Astrocyte (in vitro differentiated cells and primary cell): ENCODE measurements around the gene ASB15. TPM values are rescaled to one million over a fixed set of nuclear protein-coding genes. Genes with fewer than 3 reads are reported as not detected.

Experiments used
- DNase-seq: peaks from one replicate; pipeline ENCODE4 v3.0.0-alpha.2; 2010; ENCODE audit warnings: low read depth
- FAIRE-seq: peaks from 2 replicates; lab custom pipeline; 2011; peaks lifted over from hg19 to GRCh38; lab: Jason Lieb, UNC
- H2AFZ ChIP-seq: 2 replicates; pipeline ENCODE4 v1.6.0; 2012; ENCODE audit warnings: low read depth, low read length, inconsistent platforms
- H3K27ac ChIP-seq: 2 replicates; pipeline ENCODE4 v1.5.1; 2011; ENCODE audit warnings: low read depth, low read length, inconsistent platforms
- H3K27me3 ChIP-seq: 2 replicates; pipeline ENCODE4 v1.6.0; 2011; ENCODE audit warnings: low read length, inconsistent platforms; ENCODE audit not compliant: insufficient read depth
- H3K36me3 ChIP-seq: 2 replicates; pipeline ENCODE4 v1.5.1; 2011; ENCODE audit warnings: low read length, inconsistent platforms; ENCODE audit not compliant: insufficient read depth
- H3K4me1 ChIP-seq: 2 replicates; pipeline ENCODE4 v1.5.1; 2011; ENCODE audit warnings: low read length, inconsistent platforms; ENCODE audit not compliant: insufficient read depth
- H3K4me2 ChIP-seq: 2 replicates; pipeline ENCODE4 v1.6.0; 2012; ENCODE audit warnings: low read length, inconsistent platforms
- H3K4me3 ChIP-seq: 2 replicates; pipeline ENCODE4 v1.5.1; 2011; ENCODE audit warnings: low read depth, mild to moderate bottlenecking, low read length, inconsistent platforms; ENCODE audit not compliant: insufficient read depth
- H3K79me2 ChIP-seq: 2 replicates; pipeline ENCODE4 v1.6.0; 2012; ENCODE audit warnings: mild to moderate bottlenecking, low read length, inconsistent platforms; ENCODE audit not compliant: insufficient read depth
- H3K9ac ChIP-seq: 2 replicates; pipeline ENCODE4 v1.6.0; 2012; ENCODE audit warnings: mild to moderate bottlenecking, low read length, inconsistent platforms
- H3K9me3 ChIP-seq: 2 replicates; pipeline ENCODE4 v1.5.1; 2012; ENCODE audit warnings: low read depth, mild to moderate bottlenecking, low read length, inconsistent platforms; ENCODE audit not compliant: insufficient read depth
- H4K20me1 ChIP-seq: 2 replicates; pipeline ENCODE4 v1.6.0; 2012; ENCODE audit warnings: low read length, inconsistent platforms; ENCODE audit not compliant: insufficient read depth
- H3K27ac Mint-ChIP-seq: one replicate; pipeline ENCODE4 v1.8.0; 2021; ENCODE audit warnings: mild to moderate bottlenecking, mixed read lengths; ENCODE audit not compliant: unreplicated experiment
- H3K27me3 Mint-ChIP-seq: one replicate; pipeline ENCODE4 v1.8.0; 2021; ENCODE audit warnings: low read depth, mixed read lengths; ENCODE audit not compliant: unreplicated experiment
- H3K36me3 Mint-ChIP-seq: one replicate; pipeline ENCODE4 v1.8.0; 2021; ENCODE audit warnings: low read depth, mixed read lengths; ENCODE audit not compliant: unreplicated experiment
- H3K4me1 Mint-ChIP-seq: one replicate; pipeline ENCODE4 v1.8.0; 2021; ENCODE audit warnings: low read depth, mixed read lengths; ENCODE audit not compliant: unreplicated experiment
- H3K4me3 Mint-ChIP-seq: one replicate; pipeline ENCODE4 v1.8.0; 2021; ENCODE audit warnings: mild to moderate bottlenecking, moderate library complexity, mixed read lengths; ENCODE audit not compliant: unreplicated experiment
- H3K9me3 Mint-ChIP-seq: one replicate; pipeline ENCODE4 v1.8.0; 2021; ENCODE audit warnings: mild to moderate bottlenecking, mixed read lengths; ENCODE audit not compliant: unreplicated experiment
- CTCF ChIP-seq: IDR thresholded peaks from 2 replicates; pipeline ENCODE4 v1.5.1; 2011; ENCODE audit warnings: low read depth, mild to moderate bottlenecking, inconsistent platforms, low read length, moderate library complexity; ENCODE audit not compliant: insufficient read depth
- EZH2 ChIP-seq: IDR thresholded peaks from 2 replicates; pipeline ENCODE4 v1.6.1; 2012; ENCODE audit warnings: mild to moderate bottlenecking, low read length, inconsistent platforms; ENCODE audit not compliant: insufficient read depth
- total RNA-seq: library from RNA; stranded (reverse); gene quantifications from 2 replicates; pipeline ENCODE4 v1.2.1, GENCODE V29; 2021

Gene ASB15
- total RNA-seq, 1 donor from 2014 or later: not detected

DNA sequence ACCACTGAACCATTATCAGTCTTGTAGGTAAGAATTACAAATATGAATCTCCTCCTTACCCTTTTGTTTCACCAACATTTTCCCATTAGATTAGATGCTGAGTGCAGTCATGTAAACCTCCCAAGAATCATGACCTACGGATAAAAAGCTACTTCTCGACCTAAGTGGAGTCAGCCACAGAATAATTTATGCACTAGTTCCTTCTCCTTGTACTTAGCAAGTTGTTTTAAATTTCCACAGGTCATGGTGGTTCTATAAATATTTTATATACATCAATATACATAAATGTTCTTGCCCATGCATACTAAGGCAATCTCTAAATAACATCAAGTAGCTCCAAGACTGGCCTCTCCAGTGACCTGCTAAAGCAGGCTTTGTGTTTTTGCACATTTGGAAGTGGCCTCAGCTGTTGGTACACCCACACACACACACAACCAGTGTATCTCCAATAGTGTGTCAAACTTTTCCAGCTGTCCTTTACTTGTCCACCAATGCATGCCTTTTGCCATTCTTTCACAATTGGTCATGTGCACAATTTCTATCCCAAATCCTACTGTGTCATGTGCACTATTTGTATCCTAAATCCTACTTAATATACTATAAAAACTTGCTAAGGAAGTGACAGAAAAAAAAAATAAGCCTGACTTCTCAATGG is 75.6 kb downstream of the ASB15 start:
- Histone ChIP-seq H3K36me3 (no peaks in the 10 kb centered on the region), H3K79me2 (no peaks in the 10 kb centered on the region), H3K4me1 (peaks cover 9% of the 10 kb centered on the region), H3K4me2 (no peak overlapping the region), H3K27me3 (no peaks in the 10 kb centered on the region), H3K4me3 (no peak overlapping the region), H3K27ac (no peak overlapping the region), H3K9ac (no peak overlapping the region), H3K9me3 (no peaks in the 10 kb centered on the region), H4K20me1 (no peaks in the 10 kb centered on the region), H2AFZ (no peak overlapping the region)
- H3K9me3 Mint-ChIP-seq: no peaks in the 10 kb centered on the region
- FAIRE-seq (no peak), DNase-seq (no peak)
- H3K36me3 Mint-ChIP-seq: peaks cover 1% of the 10 kb centered on the region
- H3K4me1 Mint-ChIP-seq: peaks cover 10% of the 10 kb centered on the region
- no peak overlapping the region for H3K27ac Mint-ChIP-seq
- H3K4me3 Mint-ChIP-seq: no peak overlapping the region
- TF ChIP-seq EZH2 (no peak), CTCF (no peak)
- no peaks in the 10 kb centered on the region for H3K27me3 Mint-ChIP-seq

DNA sequence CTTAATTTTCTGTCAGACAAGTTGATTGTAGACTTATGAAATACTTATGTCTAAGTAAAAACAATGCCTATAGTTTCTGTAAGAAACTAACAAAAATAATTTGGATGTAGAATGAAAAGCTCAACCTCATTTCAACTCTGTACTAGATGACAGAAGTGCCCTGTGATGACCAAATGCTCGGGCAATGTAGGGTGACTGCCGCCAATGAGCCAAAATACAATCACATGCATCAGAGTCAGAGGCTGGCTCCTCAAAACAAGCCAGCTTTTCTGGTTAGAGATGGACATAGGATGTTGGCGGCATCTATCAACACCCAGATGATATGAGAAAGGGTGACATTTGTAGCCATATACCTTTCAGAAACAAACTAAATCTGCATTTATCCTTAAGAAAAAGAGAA is 78.0 kb downstream of the ASB15 start:
- Histone ChIP-seq H3K79me2 (no peaks in the 10 kb centered on the region), H3K27ac (no peak overlapping the region), H3K36me3 (no peaks in the 10 kb centered on the region), H3K4me1 (peaks cover 8% of the 10 kb centered on the region), H3K4me2 (no peak overlapping the region), H3K9ac (no peak overlapping the region), H4K20me1 (no peaks in the 10 kb centered on the region), H3K4me3 (no peak overlapping the region), H3K27me3 (no peaks in the 10 kb centered on the region), H3K9me3 (no peaks in the 10 kb centered on the region), H2AFZ (no peak overlapping the region)
- Mint-ChIP-seq H3K27me3 (no peaks in the 10 kb centered on the region), H3K4me1 (peaks cover 7% of the 10 kb centered on the region), H3K36me3 (peaks cover 1% of the 10 kb centered on the region), H3K27ac (no peak overlapping the region), H3K4me3 (no peak overlapping the region), H3K9me3 (no peaks in the 10 kb centered on the region)
- no peak for TF ChIP-seq EZH2
- no peak for TF ChIP-seq CTCF
- FAIRE-seq: no peak
- no peak for DNase-seq

DNA sequence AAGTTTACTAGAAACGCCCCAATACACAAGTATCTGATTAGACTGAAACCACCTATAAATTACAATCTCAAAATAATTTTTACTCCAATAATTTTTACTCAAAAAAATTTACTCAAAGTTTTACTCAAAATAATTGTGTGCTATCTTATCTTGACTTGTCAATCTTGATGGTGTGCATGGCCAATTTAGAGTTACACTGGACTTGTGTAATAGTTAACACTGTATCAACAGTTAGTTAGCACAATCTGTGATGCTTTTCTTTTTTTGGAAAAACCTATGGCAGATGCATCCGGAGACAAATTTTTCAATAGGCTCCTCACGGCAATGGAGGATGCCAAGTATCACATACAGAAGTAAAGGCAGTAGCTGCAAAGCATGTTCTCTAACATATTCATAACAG is 79.0 kb downstream of the ASB15 start:
- Mint-ChIP-seq H3K9me3 (no peaks in the 10 kb centered on the region), H3K36me3 (peaks cover 1% of the 10 kb centered on the region), H3K4me1 (peaks cover 5% of the 10 kb centered on the region), H3K27ac (no peak overlapping the region), H3K27me3 (no peaks in the 10 kb centered on the region), H3K4me3 (no peak overlapping the region)
- Histone ChIP-seq H3K4me1 (peaks cover 2% of the 10 kb centered on the region), H3K9ac (no peak overlapping the region), H3K36me3 (no peaks in the 10 kb centered on the region), H2AFZ (no peak overlapping the region), H3K4me2 (no peak overlapping the region), H3K27me3 (no peaks in the 10 kb centered on the region), H3K27ac (no peak overlapping the region), H4K20me1 (no peaks in the 10 kb centered on the region), H3K9me3 (no peaks in the 10 kb centered on the region), H3K4me3 (no peak overlapping the region), H3K79me2 (no peaks in the 10 kb centered on the region)
- FAIRE-seq: no peak
- DNase-seq: no peak
- TF ChIP-seq EZH2 (no peak), CTCF (no peak)
